Lung (tissue), 12 donors: ENCODE results near the gene TBC1D1. TPM values are rescaled to one million over a fixed set of nuclear protein-coding genes. Genes with fewer than 3 reads are reported as not detected.

Experiments
- ATAC-seq: fragments of 200-7000 bp; cut with Tn5 transposase; one replicate; pipeline ENCODE4 v1.9.1; 2020; ENCODE audit warnings: moderate number of reproducible peaks; ENCODE audit not compliant: insufficient read depth, low FRiP score
- DNase-seq, 3 donors: peaks; one replicate each; pipeline ENCODE4 v3.0.0-alpha.2; 2013 to 2017
- H3K27ac ChIP-seq, 2 donors: one replicate each; pipeline ENCODE4 v1.5.1; 2013; ENCODE audit warnings: mild to moderate bottlenecking in 2 of 2, moderate library complexity in 2 of 2, control low read depth in 1 of 2, inconsistent platforms in 1 of 2, low read depth in 1 of 2, low read length in 1 of 2
- H3K27me3 ChIP-seq, 3 donors: one replicate each; pipeline ENCODE4 v1.5.1; 2013; ENCODE audit warnings: low read length in 2 of 3; ENCODE audit not compliant: control insufficient read depth in 3 of 3, insufficient read depth in 3 of 3
- H3K36me3 ChIP-seq, 4 donors: one replicate each; pipeline ENCODE4 v1.5.1; 2013; ENCODE audit warnings: low read length in 4 of 4, mild to moderate bottlenecking in 1 of 4, moderate library complexity in 1 of 4; ENCODE audit not compliant: control insufficient read depth in 4 of 4, insufficient read depth in 4 of 4
- H3K4me1 ChIP-seq, 5 donors: one replicate each; pipeline ENCODE4 v1.5.1; 2013; ENCODE audit warnings: low read length in 5 of 5, mild to moderate bottlenecking in 2 of 5, moderate library complexity in 1 of 5; ENCODE audit not compliant: control insufficient read depth in 5 of 5, insufficient read depth in 5 of 5
- H3K4me3 ChIP-seq: one replicate; pipeline ENCODE4 v1.5.1; 2013; ENCODE audit warnings: mild to moderate bottlenecking, control low read depth, moderate library complexity
- H3K9ac ChIP-seq, 2 donors: one replicate each; pipeline ENCODE4 v1.5.1; 2013; ENCODE audit warnings: low read length in 2 of 2, control low read depth in 1 of 2; ENCODE audit not compliant: insufficient read depth in 1 of 2
- H3K9me3 ChIP-seq, 4 donors: one replicate each; pipeline ENCODE4 v1.5.1; 2013; ENCODE audit warnings: low read length in 3 of 4, mild to moderate bottlenecking in 1 of 4, moderate library complexity in 1 of 4; ENCODE audit not compliant: control insufficient read depth in 4 of 4, insufficient read depth in 3 of 4
- CTCF ChIP-seq: IDR thresholded peaks from 2 replicates; pipeline ENCODE4 v1.5.1; 2012; ENCODE audit warnings: mild to moderate bottlenecking; ENCODE audit errors: control extremely low read depth, extremely low read depth
- WGBS, 2 donors: extraction: QIAGEN DNeasy Blood & Tissue Kit; methylation state at CpG; one replicate each; pipeline ENCODE4 v1.1.7; 2013; 5-methylcytosine and 5-hydroxymethylcytosine counted together
- polyA plus RNA-seq, 2 donors: library from polyadenylated mRNA; stranded (reverse); fragments of 200-250 nt; gene quantifications; one replicate each; pipeline ENCODE4 v1.2.1, GENCODE V29; 2013
- total RNA-seq, 2 donors: library from RNA; depleted of rRNA in 1 of 2; stranded (reverse); fragments of >200 nt in 1 of 2; gene quantifications; one replicate each; pipeline ENCODE4 v1.2.1, GENCODE V29; 2014 to 2021
- donor health status: control.
- donor health status: control.
- donor health status: Bipolar disorder and iron deficiency.
- donor health status: healthy.
- donor health status: DM: yes; HTN: yes; CAD: no.

TBC1D1 gene
- total and polyA plus RNA-seq, 4 donors, result 23.6 to 71.1 (median 43.9) TPM

DNA sequence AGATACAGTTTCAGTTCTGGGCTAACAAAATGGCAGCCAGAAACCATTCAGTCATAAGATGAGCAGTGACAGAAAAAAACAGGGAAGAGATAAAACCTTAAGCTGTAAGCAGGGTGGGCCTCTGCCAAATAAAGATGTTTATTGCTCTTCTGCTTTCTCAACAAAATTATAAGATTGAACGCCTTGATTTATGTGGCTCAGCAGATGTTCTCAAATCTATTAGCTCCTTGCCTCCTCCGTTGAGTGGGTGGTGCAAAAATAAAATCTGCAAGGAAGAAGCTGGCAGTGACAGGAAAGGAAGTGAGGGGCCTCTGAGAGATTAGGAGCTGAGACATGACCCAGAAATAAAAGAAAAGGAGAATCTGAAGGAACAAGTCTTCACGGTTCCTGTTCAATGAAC is 275.9 kb downstream of the TBC1D1 start:
- Histone ChIP-seq H3K4me3 (no peak overlapping the region), H3K27ac (no peak overlapping the region), H3K4me1 (peaks cover 0 to 10% (median 0%) of the 10 kb centered on the region in 5 donors), H3K27me3 (no peaks in the 10 kb centered on the region), H3K9ac (no peak overlapping the region), H3K36me3 (no peaks in the 10 kb centered on the region), H3K9me3 (peaks cover 0 to 2% (median 0%) of the 10 kb centered on the region in 4 donors)
- TF ChIP-seq CTCF, result no peak
- DNase-seq, result no peak
- WGBS, 2 donors, result 19 to 61% methylated on average over 3 of the region's 3 CpGs
- ATAC-seq, result no peak

GRCh38 chr4:38167973-38168372 is 277.1 kb downstream of the TBC1D1 start:
- Histone ChIP-seq H3K4me1 (peaks cover 0 to 4% (median 0%) of the 10 kb centered on the region in 5 donors), H3K9me3 (peaks cover 0 to 2% (median 0%) of the 10 kb centered on the region in 4 donors), H3K4me3 (no peak overlapping the region), H3K27ac (no peak overlapping the region), H3K36me3 (no peaks in the 10 kb centered on the region), H3K27me3 (no peaks in the 10 kb centered on the region), H3K9ac (no peak overlapping the region)
- no peak for TF ChIP-seq CTCF
- ATAC-seq (no peak), DNase-seq (no peak)
- WGBS, 2 donors, result 81 to 89% methylated on average over 4 of the region's 4 CpGs

GRCh38 chr4:38169524-38169923 is 278.6 kb downstream of the TBC1D1 start:
- Histone ChIP-seq H3K4me1 (peaks cover 0 to 4% (median 0%) of the 10 kb centered on the region in 5 donors), H3K36me3 (no peaks in the 10 kb centered on the region), H3K9ac (no peak overlapping the region), H3K9me3 (no peaks in the 10 kb centered on the region), H3K27me3 (no peaks in the 10 kb centered on the region), H3K4me3 (no peak overlapping the region), H3K27ac (no peak overlapping the region)
- no peak for DNase-seq
- TF ChIP-seq CTCF, result no peak
- 76 to 86% methylated on average over 5 of the region's 5 CpGs for WGBS, 2 donors
- ATAC-seq, result no peak
